ENCODE results near the gene GGCT.

DNA sequence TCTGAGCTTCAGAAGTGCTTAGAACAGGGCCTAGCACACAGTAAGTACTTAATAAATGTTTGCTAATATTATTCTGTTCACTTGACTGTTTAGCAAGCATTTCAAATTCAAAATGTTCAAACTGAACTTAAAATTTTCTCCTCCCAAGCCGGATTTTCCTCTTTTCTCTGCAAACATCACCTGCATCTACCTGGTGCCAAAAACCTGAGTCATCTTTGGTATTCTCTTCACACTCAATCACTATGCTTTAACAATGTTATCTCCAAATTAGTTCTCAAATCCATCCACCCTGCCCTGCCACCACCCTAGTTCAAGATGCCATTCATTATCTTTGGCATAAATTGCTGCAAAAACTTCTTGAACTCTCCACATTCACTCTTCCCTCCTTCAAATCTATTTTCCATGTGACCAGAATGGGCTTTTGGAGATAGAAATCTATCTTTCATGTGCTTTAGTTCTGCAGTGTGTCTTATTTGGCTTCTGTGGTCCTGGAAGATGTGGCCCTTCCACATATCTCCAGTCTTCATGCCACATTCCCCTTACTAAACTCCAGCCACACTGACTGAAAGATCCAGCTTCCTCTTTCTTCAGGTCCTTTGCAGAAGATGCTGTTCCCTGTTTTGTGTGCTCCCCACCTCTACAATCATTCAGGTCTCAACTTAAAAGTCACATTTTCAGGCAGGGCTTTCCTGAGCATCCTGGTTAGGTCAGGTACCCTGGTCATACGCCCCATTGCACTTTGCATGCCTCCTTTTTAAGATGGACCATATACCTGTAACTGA, 2.0 kb downstream of the GGCT start:
- TF ChIP-seq POLR2A (IDR thresholded peaks at IDR 0.05; ENCODE audit: low read depth) (no peak), POLR2AphosphoS5 (IDR thresholded peaks at IDR 0.05) (no peak), EP300 (IDR thresholded peaks at IDR 0.05) (no peak)
- TF ChIP-seq, protein P1, sequence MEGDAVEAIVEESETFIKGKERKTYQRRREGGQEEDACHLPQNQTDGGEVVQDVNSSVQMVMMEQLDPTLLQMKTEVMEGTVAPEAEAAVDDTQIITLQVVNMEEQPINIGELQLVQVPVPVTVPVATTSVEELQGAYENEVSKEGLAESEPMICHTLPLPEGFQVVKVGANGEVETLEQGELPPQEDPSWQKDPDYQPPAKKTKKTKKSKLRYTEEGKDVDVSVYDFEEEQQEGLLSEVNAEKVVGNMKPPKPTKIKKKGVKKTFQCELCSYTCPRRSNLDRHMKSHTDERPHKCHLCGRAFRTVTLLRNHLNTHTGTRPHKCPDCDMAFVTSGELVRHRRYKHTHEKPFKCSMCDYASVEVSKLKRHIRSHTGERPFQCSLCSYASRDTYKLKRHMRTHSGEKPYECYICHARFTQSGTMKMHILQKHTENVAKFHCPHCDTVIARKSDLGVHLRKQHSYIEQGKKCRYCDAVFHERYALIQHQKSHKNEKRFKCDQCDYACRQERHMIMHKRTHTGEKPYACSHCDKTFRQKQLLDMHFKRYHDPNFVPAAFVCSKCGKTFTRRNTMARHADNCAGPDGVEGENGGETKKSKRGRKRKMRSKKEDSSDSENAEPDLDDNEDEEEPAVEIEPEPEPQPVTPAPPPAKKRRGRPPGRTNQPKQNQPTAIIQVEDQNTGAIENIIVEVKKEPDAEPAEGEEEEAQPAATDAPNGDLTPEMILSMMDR (IDR thresholded peaks at IDR 0.05), result no peak
